HUDEP-2 (cell line): ENCODE measurements around the gene LTBP2.

Experiments
- DNase-seq, 76 experiments: peaks; one replicate each; lab custom pipeline; 2025; ENCODE audit not compliant: unreplicated experiment in 76 of 76; lab: John Stamatoyannopoulos, UW

LTBP2 gene

DNA sequence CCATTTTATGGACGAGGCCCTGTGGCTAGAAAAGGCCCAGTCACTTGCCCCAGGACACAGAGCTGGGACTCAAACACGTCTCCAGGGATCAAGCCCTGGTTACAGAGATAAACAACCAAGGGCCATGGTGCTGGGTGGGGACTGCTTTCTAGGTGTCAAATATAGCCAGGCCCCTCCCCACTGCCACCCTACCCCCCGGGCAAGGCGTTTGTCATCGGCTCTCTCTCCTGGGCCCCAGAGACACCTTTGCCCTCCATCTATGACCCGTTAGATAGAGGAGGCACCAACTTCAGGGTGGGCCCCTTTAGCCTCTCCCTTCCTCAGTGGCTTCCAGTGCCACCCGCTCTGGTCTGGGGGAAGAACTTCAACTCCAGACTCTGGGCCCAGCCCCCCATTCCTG is 18.0 kb downstream of the LTBP2 start:
- DNase-seq, result no peak

DNA sequence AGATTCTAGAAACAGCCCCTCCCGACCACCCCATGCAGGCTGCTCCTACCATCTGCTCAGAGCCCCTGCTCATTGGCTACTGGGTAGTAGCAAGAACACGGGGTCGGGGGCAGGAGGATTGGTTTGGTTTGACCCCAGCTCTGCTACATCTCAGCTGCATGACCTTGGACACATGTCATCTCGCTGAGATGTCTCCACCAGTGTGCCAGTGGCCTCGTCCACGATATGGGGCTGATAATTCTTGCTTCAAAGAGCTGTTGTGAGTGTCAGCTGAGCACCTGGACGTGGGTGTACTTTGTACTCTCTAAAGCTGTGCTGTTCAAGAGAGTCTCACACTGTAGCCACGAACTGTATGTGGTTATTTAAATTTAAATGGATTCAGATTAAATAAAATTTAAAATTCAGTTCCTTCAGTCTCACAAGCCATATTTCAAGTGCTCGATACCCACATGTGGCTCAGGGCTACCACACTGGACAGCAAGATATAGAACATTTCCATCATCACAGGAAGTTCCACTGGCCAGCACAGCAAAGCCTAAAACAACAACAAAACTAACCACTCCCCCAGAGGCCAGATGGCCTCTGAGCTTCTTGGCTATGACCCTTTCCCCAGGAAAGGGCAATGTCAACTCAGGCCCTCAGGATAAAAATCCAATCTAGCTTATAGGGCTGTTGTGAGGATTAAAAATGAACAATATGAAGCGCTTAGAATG is 18.6 kb downstream of the LTBP2 start:
- DNase-seq, result no peak

DNA sequence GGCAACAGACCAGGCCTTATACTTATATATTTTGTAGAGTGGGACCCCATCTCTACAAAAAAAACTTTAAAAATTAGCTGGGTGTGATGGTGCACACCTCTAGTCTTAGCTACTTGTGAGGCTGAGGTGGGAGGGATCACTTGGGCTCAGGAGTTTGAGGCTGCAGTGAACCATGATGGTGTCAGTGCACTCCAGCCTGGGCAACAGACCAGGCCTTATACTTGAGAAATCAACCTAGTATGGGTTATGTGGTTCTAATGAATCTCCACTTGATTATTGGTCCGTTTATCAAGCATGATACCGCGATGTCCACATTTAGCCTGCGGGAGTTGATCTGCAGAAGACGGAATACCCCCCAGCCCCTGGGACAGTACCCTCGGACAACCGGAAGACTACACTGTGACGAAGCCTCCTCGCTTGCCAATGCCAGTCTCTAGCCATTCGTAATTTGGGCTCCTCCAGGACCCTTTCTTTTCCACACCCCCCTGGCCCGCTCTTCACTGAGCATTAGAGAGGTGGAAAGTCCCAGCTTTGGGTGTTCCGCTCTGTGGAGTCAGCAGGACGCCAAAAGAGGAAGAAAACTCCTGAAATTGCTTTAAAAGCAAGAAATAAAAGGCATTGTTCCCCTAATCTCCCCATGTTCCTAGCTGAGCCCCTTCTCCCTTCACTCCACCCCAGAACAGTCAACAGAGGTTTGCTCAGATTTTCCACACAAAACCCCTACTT is 19.4 kb downstream of the LTBP2 start:
- no peak for DNase-seq

DNA sequence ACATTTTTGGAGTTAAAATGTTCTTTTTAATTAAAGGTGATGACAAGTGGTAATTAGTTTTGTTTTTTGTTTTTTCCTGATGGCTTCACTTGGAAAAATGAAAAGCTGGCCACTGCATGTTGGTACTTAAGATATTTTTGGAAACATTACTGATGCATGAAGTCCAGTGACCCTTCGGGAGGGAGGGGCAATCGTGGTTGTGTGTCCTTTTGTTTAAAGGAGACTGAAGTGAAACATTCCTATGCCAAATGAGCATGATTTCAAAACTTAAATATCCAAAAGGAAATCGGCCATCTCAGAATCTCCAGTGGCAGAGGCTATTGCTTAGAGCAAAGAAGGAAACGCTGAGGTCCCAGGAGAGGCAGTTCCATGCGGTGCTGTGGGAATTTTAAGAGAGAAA is 20.1 kb downstream of the LTBP2 start:
- no peak for DNase-seq

DNA sequence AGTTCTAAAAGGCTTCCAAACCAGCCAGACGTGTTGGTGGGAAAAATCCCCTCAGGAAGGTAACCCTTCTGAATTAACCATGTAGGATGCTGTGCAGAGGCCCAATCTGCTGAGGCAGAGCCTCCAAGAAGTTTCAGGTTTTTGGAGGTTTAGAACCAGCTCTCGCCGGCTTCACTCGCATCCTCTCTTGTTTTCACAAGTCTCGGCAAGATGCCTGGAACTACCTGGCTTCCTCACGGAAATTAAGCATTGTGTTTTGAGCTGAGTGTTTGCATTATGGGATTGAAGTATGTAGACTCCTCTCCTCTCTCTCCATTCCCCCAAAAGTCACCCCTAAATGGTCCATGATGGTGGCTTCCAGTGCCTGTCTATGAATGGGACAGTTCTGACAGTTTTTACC is 20.6 kb downstream of the LTBP2 start:
- DNase-seq, result no peak

DNA sequence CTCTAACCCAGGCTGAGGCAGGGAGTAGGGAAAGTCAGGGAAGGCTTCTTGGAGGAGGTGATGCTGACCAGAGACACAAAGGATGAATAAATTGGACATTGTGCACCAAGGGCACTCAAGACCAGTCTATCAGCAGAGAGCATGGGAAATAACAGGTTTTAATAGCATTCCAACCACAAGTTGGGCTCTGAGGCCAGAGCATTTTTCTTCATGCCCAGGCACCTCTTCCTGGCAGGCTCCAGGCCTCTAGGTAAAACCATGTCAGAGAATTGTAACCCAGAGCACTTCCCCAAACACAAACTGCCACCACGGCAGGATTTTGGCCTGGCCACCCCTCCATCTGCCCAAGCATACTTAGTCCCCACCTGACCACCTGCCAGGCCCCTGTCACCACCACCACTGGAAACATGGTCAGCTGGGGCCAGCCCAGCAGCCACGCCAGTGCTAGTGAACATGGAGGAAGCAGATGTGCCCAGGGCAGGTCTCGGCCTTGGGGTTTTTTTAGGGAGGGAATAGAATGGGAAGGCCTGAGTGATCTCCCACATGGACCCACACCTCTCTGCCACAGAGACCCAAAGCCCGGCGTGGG is 22.7 kb downstream of the LTBP2 start:
- DNase-seq, result no peak

DNA sequence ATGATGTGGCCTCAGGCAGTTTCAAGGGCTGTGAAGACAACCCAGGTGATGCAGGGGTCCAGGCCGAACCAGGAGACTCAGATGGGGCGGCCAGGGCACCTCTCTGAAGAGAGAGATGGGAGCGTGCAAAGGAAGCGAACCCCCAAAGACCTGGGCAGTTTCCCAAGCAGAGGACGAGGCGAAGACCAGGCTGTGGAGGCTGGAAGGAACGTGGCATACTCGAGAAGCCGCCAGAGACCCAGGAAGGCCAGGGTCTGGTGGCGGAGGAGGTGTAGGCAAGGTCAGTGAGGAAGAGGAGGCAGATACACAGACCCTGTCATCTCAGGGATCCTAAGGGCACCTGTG is 24.7 kb downstream of the LTBP2 start:
- no peak for DNase-seq

DNA sequence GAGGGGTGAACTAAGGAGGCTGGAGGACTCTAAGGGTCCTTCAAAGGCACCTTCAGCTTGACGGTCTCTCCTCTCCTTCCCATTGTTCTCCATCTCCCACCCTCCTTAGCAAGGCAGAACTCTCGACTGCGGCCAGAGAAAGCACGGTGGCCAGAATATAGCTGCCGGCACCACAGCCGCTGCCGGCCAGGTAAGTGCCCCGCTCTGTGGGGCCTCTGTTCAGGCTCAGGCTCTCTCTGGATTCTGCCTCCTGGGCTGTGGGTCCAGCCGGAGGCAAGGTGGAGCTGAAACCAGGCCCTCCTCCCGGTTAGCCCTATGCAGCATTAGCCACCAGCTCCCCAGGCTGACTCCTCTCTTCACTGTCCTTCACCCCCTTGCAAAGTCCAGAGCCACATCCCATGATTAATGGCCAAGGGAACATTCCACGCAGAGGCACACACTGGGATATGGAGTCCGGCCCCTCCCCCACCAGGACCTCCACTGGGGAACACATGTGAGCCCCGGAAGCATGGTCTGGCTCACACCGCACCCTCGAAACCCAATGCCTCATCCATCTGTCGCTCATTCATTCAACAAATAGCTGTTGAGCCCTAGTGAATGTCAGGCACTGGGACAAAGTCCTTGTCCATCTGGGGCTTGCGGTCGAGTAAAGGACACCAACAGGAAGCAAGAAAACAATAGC is 25.2 kb downstream of the LTBP2 start:
- no peak for DNase-seq

DNA sequence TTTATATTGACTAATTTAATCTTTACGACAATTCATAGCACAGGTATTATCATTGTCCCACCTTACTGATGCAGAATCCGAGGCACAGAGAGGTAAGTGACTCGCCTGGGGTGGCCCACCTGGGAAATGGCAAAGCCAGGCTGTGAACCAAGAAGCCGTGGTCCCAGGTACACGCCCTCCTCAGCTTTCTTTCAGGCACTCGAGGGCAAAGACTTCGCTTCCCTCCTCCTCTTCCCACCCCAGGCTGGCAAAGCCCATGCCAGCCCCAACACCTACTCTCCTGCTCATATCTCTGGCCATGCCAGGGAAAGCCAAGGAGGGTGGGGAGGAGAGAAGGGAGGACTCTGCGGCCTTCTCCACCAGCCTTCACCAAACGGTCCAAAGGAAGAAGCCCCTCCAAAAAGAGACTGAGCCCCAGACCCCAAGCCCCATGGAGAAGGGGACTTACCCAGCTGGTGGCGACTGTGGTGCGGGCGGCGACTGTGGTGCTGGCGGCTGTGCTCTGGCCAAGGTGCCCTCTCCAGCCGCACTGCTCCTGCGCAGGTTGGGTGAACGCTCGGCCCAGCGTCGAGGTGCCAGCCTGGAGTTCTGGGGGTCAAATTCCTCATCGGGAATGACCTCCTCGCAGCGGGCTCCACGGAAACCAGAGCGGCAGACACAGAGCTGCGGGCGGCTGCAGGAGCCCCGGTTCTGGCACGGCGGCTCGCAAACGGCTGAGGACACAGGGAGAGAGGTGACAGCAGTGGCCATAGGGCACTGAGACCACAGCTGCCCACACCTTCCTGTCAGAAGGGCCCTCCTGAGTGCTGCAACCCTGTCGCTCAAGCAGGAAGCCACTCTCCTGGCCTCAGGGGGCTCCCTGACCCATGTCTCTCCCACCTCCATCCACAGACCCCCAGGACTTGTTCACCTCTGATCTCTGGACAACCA is 26.4 kb downstream of the LTBP2 start:
- DNase-seq, result no peak

DNA sequence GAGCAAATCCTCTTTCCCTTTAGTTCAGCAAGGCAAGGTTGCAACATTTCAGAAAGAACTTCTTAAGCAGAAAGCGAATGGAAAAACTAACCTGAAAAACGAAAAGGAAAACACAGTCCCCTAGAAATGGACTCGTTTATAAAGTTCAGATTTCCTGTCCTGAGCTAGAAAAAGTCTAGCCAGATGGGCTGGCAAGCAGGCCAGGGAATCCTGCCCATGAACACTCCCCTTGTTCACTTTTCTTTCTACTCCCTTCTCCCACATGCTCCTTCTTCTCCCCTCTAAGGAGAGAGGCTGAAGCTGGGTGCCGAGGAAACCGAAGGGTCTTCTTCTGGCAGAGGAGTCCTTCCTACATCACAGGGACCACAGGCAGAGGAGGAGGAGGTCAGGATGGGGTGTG is 27.1 kb downstream of the LTBP2 start:
- DNase-seq, result no peak

DNA sequence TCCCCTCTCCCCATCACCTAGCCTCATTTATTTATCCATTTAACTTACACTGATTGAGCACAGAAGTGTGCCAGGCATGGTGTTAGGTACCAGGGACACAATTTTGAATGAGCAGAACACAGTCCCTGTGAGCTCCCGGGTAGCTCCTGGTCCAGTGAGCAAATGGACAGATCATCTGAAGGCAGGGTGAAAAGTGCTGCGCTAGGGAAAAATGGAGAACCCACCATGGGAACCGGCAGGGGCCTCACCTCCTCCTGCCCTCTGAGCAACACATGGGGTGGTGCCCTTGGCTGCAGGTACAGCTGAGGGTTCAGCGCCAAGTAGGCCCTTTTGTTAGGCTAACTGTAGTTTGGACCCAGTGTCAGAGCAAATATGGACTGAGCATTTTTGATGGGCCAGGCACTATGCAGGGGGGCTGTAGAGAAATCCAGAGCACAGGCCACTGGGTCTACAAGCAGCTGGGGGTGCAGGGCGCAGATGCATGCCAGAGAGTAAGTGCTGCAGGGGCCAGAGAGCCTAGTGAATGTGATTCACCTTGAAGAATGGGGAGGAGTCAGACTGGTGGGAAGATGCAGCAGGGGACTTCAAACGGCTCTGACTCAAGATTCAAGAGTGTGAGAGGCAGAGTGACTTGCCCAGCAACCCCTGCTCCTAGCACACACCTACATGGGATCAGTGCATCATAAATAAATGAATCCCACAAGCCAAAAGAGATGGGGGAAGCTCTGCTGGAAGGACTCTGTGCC is 28.2 kb downstream of the LTBP2 start:
- no peak for DNase-seq

DNA sequence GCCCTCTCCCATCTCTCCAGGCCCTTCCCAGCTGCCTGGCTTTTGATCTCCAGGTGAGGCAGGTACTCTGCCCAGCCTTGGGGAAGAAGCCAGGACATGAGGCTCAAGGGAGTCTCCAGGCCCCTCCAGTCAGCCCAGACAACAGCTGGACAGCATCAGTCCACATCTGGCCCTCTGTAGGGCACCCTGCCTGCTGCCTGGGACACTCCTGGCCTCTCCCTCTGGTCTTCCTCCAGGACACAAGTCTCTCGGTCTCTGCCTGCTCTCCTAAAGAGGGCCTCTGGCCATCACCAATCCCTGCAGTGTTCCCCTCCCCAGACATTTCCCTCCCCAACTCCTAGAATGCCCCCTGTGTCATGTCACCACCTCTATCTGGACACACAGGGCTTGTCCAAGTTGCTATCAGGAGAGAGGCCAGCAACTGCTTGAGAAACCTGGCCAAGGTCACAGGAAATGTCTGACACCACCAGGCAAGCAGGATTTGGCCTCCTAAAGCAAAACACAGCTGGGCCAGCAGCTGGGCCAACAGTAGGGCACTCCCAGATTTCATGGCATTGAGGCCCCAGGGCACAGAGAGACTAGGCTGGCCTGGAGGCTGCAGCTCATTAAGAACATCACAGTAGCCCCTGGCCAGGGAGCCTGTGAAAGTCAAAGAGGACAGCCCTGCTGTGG is 29.0 kb downstream of the LTBP2 start:
- no peak for DNase-seq

DNA sequence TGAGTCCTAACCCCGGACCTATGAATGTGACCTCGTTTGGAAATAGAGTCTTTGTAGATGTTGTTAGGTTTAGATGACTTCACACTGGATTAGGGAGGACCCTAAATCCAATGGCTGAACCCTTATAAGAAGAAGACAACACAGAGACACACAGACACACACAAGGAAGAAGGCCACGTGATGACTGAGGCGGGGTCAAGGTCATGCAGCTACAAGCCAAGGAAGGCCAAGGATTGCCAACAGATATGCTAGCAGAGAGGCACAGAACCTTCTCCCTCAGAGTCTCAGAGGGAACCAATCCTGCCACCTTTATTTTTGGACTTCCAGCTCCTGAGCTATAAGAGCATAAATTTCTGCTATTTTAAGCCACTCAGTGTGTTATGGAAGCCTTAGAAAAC is 31.8 kb downstream of the LTBP2 start:
- DNase-seq, result no peak

DNA sequence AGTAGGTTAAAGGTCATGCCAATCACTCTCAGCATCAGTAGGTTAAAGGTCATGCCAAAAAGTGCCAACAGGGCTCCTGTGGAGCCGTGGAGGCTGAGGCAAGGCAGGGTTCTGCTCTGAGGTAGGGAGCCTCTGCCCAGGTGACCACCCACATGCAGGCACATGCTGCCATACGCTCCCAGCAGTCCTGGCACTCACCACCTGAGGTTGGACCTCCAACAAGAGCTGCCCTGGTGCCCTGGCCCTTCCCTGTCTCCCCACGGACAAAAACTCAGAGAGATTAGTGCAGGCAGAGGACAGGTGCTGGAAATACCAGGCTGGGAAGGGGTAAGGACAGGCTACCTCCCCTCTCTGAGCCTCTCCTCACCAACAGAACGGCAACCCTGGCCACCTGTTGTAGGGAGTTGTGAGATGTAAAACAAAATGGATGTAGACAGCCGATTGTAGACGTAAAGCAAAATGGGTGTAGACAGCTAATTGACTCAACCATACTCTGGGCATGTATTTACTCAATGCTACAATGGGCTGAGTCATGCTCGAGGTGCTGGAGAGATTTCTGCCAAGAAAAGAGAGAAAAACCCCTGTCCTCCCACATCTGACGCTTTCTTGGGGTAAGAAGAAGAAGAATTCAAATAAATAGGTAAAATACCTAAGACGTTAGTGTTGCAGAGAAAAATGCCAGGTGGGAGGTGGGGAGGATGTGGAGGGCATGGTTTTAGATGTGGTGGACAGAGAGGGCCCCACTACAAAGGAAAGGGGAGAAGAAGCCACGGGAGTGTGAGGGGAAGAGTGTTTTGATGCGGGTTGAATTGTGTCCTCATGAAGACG is 32.4 kb downstream of the LTBP2 start:
- DNase-seq, result no peak

DNA sequence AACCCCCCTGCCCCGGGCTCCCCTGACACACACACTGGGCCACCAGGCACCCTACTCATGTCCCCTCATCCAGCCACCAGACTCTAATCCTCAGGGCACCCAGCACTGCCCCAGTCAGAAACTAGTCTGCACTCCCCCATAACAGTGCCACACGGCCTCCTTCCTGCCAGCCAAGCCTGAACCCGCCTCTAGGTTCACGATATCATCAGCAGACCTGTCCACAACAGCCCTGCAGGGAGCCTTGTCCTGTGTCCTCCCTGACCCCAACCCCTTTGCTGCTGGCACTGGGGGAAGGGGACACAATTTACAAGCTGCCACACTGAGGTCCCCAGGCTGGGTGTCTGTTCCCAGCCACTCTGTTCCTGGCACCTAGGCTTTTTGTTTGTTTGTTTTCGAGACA is 33.6 kb downstream of the LTBP2 start:
- DNase-seq, result no peak

DNA sequence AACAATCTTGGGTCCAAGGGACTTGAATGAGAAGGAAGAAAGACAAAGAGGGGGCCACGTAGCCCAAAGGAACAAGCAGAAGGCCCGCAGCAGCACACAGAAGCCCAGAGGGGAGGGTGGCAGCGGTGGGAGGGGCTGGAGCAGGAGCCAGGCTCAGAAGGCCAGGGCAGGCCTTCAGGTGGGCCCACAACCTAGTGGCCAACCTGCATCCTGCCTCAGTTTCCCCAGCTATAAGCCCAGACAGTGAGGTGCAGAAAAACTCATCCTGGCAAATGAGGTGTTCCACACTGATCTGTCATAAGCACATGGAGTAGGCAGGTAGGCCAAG is 34.1 kb downstream of the LTBP2 start:
- DNase-seq, result no peak

DNA sequence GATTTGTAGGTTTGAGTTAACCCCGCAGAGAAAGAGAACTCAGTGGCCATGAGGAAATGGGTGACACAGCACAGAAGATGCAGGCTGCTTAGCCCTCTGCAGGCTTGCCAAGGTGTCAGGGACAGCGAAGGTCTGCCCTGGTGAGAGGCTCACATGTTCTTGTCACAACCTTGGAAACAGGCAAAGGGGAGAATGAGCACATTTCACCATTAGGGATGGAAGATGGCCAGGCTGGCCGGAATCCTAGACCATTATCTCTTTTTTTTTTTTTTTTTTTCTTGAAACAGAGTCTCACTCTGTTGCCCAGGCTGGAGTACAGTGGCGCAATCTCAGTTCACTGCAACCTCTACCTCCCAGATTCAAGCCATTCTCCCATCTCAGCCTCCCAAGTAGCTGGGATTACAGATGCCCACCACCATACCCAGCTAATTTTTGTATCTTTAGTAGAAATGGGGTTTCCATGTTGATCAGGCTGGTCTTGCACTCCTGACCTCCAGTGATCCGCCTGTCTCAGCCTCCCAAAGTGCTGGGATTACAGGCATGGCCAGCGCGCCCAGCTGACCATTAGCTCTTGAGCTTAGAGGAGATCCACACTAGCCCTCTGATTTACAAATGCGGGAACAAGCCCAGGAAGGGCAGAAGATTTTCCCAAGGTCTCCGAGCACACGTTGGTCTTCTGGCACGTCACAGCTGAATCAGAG is 34.6 kb downstream of the LTBP2 start:
- no peak for DNase-seq

DNA sequence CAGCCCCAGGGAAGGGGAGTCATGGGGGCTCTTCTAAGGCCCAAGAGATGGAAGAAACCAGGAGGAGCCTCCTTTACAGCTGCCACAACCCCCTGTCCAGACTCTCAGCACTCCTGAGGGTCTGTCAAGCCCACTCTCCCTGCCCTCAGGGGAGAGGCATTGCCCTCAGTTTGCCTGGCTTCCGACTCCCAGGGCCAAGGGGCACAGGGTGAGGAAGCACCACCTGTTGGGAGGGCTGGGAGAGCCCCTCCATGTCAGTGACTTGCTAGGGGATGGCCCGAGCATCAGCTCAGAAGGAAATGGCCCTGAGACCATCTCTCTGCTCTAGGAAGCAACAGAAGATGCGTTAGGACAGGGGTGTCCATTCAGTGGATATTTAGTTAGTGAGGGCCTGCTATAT is 36.1 kb downstream of the LTBP2 start:
- no peak for DNase-seq
